GM21723 (cell line): ENCODE measurements around the gene DGAT2.

Experiments used
- ATAC-seq: cut with Tn5 transposase; IDR thresholded peaks from one replicate; pipeline ENCODE4 v1.9.1; 2021; ENCODE audit warnings: mild to moderate bottlenecking, moderate library complexity; ENCODE audit not compliant: unreplicated experiment

The DGAT2 gene

DNA sequence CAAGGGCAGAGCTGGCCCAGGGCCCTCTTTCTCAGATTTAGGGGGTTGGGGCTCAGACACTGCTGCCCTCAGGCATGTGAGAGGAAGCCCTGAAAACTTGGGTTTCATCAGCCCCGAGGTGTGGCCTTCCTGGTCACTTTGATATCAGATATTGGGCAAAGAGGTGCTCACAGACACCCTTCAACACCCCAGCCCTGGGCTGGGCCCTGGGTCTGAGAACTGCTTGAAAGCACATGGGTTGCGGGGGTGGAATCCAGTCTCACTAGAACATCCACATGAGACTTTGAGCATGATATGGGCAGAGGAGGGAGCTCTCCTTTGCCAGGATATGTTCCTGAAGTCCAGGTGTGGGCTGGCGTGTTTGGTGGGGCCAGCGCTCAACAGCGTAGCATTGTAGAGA is 10.4 kb downstream of the DGAT2 start:
- no peak for ATAC-seq

DNA sequence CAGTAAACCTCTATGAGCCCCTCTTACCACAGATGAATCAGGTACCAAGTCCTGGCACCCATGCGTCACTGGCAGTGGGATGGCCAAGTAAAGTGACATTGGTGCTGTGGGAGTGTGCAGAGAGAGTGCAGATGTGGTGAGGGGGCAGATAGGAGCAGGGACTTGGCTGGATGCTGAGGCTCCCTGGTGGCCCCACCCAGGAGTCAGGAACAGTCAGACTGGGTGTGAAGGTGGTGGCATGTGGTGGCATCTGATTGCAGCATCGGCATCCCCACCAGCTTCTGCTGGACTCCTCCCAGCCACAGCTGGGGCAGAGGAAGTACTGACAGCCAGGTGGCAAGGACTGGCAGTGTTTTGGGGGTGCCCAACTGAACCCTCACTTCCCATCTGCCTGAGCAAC is 11.4 kb downstream of the DGAT2 start:
- no peak for ATAC-seq

DNA sequence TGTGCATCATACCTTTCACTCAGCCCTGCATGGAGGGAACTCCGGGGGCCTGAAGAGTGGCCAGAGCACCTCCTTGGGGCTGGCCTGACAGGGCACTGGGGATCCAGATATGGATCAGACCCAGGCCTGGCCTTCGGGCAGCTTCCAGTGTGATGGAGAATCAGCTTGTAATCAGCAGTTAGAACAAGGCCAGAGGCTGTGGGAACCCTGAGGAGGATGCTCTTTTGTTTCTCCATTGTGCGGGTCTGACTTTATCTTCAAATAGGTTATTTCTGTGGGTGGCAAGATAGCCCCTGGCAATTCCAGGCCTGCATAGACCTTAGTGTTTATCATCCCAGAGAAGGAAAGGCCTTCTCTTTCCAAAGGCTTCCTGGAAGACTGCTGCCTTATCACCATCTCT is 12.3 kb downstream of the DGAT2 start:
- no peak for ATAC-seq

DNA sequence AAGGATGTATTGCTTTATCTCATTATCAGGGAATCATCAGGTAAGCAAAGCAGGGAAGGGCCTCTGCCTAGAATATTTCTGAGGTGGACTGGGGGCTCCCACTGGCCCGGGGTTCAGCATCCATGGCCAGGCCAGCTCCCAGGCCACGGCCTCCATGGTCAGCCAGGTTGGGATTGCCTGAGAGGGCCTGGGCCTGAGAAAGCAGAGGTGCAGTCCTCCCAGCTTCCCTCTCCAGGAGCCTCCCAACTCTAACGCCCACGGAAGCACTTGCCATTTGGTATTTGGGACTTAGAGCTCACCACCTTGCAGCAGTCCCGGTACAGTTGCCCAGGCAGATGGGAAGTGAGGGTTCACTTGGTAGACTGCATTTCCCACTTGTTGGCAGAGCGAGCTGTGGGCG is 12.7 kb downstream of the DGAT2 start:
- no peak for ATAC-seq

DNA sequence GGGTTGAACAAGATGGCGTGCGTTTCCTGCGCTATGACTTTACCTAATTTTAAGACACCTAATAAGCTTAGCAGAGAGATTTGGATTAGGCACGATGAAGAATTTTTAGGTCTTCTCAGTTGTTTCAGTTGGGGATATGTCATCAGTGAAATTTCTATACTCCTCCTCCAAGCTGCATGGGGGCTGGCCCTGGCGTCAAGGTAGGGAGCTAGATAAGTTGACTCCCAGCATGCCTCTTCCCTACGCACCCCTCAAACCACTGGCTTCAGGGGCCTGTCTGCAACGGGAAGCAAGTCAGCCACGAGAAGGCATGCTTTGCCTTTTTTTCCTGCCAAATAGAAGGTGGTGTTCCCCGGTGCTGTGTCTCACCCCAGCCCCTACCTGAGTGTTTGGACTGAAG is 13.3 kb downstream of the DGAT2 start:
- ATAC-seq, result no peak

DNA sequence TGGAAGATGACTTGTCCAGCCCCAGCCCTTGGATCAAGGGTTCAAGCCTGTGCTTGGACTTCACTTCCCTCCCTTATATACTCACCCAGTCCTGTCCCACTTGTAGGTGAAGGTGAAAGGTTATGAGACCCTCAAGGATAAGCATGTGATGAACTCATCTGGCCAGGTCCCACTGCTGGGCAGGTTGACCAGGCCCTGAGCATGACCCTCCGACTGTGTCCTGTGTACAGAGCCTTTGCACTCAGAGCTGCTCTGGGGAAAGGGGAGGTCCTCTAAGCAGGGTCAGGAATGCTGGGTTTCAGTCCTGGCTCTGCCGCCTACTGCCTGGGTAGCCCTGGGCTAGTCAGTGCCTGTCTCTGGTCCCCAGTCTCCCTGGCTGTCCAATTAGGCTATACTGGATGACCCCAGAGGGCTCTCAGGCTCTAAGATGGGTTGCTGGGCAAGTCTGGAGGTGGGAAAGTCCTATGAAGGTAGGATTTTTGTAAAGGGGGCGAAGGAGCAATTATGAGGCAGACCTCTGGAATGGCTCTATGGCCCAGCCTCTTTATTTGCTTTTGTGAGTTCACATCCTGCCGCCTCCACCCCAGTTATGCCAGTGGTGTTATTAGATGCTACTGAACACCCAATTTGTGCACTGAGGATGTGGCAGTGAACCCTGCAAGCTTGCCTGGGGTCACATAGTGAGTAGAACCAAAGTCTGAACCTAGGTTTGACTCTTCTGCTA is 14.1 kb downstream of the DGAT2 start:
- ATAC-seq, result no peak

DNA sequence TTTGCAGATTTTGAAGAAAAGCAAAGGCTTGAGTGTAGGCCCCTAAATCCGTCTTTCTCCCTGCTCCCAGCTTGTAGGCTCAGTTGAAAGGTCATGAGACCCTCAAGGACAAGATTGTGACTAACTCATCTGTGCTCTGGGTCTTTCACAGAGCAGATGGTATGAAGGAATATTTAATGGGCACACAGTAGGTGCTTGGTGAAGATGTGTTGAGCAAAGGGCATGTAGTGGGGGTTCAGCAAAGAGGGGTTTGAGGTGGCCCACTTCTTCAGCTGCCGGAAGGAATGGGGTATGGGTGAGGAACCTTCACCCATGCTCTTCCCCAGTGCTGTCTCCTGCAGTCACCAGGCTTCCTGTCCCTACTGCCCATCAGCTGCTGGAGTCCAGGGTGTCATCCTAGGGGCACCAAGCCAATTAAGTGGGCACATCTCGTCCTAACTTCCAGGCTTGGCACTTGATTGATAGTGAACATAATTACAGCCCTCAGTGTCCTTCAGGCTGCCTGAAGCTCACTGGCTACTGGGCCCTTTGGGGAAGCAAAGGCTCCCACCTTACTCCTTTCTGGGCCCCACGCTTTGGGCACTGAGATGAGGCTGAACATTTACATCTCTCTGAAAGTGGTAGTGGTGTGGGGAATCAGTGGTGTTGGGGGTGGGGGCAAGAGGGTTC is 15.0 kb downstream of the DGAT2 start:
- no peak for ATAC-seq

DNA sequence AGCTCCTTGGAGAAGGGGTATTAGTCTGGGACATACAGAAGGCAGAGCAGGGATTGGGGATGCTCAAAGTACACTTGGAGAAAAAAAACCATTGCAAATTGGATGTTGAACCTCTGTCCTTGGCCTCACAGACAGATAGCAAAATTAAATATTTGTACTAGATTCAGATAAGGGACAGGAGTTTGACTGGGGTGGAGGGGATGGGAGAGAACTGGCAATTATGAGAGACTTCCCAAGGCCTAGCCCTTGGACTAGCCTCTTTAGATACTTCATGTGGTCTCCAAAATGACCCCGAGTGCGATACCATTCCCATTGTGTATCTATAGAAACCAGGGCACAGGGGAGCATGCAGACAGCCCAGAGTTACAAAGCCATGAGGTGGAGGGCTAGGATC is 15.5 kb downstream of the DGAT2 start:
- no peak for ATAC-seq

DNA sequence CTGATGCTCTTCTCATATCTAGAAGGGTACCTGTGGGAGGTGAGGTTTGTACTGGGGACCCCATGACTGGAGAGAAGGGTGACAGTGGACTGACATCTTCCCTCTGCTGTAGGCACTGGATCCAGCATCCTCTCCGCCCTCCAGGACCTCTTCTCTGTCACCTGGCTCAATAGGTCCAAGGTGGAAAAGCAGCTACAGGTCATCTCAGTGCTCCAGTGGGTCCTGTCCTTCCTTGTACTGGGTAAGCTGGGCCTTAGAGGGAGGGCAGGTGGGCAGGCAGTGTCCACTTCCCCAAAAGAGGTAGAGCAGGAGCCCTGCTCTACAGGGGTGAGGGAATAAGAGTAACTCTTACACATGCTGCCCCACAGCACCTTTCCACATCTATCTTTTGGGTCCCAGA is 15.9 kb downstream of the DGAT2 start:
- no peak for ATAC-seq

DNA sequence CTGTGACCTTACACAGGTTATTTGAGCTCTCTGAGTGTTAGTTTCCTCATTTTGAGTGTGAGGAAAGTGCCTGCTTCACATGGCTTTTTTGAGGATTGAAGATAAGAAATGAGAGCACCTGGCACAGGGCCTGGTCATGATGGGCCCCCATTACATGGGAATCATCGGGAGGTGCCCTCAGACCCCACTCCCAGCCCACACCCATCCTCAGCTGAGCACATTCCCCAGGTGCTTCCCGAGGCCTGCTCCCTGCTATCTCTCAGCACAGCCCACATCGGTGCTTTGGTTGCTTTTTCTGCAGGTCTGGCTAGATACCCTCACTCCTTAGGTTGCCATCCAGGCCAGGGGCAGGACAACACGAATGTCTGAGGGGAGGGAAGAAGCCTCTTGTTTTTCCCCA is 16.6 kb downstream of the DGAT2 start:
- no peak for ATAC-seq

DNA sequence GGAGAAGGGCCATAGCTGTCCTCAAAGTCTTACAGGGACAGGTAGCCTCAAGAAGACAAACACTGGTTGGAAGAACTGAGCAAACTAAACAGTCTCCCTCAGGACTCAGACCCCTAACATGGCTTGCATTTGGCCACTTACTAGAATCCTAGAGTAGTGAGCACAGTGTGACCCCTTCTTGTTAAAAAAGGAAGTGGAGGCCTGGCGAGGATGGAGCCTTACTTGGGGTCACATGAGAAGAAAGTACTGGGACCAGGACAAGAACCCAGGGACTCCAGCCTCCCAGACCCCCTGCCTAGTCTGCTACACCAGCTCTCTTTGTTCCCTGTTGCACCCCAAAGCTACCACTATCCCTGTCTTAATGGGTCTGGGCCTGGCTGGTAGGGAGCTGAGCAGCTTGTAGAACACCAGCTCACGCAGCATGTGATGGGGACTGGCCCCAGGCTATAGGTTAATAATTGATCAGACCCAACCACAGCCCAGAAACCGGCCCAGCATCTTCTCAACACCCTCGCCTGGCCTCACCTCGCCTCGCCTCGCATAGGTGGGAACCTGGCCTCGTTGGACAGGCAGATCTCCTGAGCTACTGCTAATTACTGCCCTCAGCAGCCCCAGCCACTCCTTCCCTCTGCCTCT is 17.6 kb downstream of the DGAT2 start:
- ATAC-seq, result no peak

DNA sequence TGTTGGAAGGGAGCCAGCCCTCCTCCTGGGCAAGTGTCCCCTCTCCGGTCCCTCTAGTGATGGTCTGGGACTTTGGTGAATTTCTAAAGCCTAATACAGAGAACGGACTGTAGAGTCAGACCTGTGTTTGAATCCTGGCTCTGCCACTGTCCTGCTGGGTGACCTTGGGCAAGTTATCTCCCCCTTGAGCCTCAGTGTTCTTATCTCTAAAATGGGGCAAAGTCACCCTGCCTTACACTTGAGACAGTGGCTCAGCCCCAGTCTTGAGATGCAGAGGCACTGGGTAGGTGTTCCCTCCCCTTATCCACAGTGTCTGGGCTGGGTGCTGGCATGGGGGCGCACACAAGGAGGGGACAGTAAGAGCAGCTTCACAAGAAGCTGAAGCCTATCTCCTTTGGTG is 20.9 kb downstream of the DGAT2 start:
- no peak for ATAC-seq

DNA sequence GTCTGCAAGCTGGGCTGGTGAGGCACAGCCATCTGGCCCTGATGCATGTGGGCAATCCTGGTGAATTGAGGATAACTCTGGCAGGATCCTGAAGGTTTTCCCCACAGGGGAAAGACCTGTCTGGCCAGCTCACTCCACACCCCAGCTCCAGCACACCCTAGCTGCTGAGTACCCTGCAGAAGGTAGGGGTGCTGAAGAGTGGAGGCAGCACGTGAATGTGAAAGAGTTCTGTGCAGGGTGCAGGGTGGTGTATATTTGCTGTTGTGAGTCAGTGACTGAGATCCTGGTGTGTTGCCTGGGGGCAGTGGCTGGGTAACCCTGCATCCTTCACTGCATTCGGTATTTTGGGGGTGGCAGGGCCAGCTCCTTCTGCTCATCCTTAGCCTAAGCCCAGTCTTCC is 22.4 kb downstream of the DGAT2 start:
- ATAC-seq, result no peak

DNA sequence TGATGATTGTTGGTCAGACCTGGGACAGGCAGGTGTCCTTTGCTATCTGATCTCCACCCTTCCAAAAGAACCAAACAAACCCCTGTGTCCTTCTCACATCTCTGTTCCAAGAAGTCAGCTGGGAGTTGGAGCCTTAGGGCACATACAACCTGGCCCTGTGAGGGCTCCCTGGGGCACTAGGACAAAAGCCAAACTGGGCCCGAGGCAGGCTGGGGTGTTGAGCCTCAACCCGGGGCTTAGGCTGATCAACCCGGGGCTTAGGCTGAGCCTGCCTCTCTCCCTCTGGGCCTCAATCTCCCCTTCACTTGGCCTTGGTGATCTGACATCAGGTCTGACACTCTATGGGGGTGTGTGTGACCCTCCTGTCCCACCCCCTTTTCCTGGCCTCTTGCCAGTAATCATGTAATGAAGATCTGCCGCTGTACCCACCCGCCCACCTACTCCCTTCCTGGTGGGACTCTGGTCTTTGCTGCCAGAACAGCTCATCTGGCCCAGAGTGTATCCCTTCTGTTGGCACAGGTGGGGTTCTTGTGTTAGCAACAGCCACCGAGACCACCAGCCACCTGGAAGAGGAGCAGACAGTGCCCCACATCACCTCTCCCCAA is 23.7 kb downstream of the DGAT2 start:
- ATAC-seq, result no peak

DNA sequence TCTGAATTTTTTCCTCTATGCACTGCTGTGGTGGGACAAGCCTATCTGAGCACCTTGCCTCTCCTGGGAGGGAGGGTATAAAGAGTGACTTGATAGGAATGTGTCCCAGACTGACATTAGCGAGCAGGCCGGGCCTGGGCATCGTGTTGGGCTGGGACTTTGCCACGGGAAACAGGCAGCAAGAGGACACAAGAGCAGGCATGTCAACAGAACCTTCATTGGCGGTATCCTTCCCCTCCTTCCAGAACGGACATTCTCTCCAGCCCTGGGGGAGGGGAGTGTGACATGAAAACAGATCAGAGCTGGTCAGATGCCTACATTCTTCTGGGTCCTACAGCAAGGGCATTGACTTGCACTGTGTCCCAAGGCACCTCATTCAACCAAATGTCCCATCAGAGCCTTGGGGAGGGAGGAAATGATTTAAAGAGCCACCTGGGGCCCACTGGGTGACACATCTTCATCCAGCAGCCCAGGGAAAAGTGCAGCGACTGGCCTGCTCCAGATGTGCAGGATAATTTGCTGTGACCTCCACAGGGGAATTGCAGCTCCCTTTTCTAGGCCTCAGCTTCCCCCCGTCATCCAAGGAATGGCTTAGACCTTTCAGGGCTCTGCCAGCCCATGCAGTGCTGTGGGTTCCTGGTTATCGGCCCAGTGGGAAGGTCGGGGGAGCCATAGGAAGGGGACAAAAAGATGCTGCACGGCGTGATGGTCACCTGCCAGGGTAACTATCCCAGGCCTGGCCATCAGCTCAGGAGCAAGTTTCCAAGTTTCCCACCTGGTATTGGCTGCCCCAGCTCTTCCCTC is 24.6 kb downstream of the DGAT2 start:
- ATAC-seq, result no peak

DNA sequence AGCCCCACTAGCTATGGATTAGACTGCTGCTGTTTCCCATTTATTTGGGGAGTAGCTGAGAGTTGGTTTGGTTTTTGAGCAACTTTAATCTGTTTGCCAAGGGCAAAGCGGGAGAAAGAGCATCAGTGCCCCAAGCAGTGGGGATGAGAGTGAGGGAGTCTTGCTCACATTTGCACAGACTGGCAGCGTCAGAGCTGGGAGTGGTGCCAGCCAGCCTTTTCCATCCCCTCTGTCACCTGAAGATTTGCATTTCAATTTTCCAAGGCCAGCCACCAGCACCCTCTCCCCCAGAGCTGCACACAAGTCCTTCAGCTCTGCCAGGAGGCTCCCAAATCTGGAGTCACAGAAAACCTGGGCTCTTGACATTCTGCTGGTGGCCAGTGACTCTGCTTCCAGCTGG is 25.4 kb downstream of the DGAT2 start:
- no peak for ATAC-seq

DNA sequence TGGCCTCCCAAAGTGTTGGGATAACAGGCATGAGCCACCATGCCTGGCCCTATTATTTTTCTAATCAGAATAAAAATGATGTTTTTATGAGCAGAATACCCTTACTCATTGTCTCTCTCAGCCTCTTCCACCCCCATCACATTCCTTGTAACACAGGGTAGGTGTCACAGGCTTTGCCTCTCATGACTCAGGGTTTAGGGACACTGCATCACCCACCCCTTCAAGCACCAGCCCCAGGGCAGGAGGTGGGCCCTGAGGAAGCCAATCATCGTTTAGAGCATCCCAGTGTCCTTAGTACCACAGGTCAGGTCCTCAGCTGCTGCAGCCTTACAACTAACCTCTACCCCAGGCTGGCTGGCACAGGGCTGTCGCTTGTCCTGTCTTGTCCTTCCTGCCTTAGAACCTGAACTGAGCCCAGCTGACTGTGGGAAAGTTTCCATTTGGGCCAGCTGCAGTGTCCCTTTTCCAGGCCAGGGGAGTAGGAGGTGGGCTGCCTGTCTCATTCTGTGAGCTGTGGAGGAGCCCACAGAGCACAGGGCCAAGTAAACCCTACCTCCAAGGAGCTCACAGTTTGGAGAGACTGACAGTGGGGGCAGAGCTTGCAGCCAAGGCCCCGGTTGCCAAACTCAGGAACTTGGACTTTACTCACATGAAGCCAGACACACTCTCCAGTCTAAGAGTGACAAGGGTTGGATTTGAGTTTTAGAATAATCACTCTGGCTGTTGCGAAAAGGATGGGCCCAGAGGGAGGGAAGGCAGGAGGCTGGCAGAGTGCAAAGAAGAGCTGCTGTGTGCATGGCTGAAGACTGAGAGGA is 26.9 kb downstream of the DGAT2 start:
- no peak for ATAC-seq

DNA sequence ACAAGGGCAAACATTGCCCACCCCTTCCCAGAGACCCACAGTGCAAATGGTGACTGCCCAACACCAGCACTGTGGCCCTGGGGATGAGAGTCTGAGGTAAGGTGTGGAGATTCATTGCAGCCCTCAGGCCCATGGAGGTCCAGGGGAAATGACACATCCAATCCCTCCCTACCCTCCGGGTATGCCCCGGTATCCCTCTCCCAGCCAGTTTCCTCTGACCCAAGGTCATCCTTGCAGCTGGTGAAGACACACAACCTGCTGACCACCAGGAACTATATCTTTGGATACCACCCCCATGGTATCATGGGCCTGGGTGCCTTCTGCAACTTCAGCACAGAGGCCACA is 27.5 kb downstream of the DGAT2 start:
- ATAC-seq, result no peak

DNA sequence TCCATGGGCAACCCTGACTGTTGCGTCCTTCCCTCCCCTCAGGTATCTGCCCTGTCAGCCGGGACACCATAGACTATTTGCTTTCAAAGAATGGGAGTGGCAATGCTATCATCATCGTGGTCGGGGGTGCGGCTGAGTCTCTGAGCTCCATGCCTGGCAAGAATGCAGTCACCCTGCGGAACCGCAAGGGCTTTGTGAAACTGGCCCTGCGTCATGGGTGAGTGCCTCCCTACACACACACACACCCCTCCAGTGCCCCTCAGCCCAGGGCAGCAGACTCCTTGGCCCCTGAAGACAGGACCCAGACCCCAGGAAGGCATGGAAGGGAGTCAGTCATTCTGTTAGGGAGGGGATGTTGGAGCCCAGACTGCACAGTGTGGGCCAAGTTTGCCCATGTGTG is 28.5 kb downstream of the DGAT2 start:
- ATAC-seq, result no peak

DNA sequence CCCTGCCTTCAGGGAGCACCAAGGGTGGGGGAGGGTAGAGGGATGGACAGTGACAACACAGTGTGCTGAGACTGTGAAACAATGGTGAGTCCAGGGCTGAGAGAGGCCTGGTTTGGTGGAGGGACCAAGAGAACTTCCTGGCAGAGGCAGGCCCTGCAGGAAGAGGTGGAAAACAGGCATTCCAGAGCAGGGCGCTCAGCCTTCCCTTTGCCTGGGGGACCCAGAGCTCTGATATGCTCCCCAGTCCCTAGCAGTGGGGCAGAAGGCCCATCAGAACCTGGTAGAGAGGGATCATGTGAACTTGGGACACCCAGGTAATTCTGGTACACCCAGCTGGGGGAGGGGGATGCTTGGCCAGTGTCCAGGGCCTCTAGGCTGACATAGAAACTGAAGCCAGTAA is 29.2 kb downstream of the DGAT2 start:
- no peak for ATAC-seq
